C1 segment of cervical spinal cord (tissue), 14 donors: ENCODE results near the gene MYO7A.
A peak's percentile ranks its signal among the peaks of the same experiment; 100 is the strongest.

ENCODE experiments used
- DNase-seq, 14 donors: peaks; one replicate each; lab custom pipeline; 2025; lab: John Stamatoyannopoulos, UW

The MYO7A gene

DNA sequence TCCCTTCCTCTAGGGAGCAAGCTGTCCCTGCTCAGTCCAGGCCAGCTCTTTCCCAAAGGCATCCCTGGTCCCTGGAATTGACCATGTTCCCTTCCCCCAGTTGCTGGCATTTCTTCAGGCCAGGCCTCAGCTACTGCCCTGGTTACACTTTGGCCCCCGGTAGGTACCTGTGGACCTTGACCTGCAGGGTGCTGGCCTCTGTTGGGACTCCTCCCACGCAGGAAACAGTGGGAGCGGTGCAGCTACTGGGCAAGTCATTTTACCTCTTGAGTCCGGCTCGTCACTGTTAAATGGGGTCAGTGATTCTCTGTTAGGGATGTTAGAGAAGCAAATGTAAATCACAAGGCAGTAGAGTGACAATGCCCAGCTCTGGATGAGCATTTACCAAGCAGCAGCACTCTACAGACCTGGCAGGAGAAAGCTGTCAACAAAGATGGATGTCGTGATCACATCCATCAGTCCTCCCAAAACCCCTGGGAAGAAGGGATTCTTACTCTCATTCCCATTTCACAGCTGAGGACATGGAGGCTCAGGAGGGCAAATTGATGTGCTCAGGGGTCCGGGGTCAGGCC, 16.9 kb downstream of the MYO7A start:
- no peak for DNase-seq

DNA sequence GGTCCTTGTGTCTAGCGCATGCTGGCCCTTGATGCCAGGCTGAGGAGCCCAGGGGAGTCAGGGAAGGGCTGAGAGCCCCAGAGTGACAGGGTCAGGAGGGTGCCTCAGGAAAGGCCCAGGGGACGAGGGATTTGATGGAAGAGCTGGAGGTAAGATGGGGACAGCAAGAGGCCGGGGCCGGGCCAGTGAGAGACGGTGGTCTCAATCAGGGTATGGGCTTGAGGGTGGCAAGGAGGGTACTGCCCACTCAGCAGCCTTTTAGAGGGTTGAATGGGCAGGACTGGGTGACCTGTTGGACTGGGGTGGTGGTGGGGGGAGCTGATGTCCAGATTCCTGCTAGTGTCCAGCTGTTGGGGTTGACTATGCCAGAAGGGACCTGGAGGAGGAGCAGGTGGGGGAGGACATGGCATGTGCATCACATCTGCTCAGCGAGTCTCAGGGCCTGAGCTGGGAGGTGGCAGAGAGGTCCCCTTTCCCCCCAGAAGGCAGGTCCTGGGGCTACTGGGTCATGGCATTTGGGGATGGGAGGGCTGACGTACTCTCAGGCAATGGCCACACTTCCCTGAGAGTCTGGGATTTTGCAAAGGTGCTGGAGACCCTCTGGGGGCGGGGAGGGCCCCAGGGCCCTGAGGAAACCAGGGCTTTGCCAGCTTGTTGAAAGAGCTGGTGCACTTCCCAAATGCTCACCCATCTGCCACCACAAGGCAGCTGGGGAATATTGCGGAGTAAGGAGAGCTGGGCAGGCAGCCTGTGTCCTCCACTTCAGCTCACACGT, 18.4 kb downstream of the MYO7A start:
- peak in 1 of 14 donors; percentile 19 for DNase-seq

DNA sequence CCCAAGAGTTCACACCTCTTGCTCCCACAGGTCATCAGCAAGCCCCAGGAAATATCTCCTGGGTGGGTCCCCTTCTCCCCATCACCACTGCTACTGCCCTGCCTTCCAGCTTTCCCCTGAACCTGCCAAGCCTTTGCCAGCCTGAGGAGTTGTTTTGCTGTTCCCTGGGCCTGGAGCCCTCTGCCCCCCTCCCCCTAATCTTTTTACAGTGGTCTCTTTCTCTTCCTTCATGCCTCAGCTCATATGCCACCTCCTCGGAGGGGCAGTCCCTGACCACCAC, 18.9 kb downstream of the MYO7A start:
- no peak for DNase-seq

DNA sequence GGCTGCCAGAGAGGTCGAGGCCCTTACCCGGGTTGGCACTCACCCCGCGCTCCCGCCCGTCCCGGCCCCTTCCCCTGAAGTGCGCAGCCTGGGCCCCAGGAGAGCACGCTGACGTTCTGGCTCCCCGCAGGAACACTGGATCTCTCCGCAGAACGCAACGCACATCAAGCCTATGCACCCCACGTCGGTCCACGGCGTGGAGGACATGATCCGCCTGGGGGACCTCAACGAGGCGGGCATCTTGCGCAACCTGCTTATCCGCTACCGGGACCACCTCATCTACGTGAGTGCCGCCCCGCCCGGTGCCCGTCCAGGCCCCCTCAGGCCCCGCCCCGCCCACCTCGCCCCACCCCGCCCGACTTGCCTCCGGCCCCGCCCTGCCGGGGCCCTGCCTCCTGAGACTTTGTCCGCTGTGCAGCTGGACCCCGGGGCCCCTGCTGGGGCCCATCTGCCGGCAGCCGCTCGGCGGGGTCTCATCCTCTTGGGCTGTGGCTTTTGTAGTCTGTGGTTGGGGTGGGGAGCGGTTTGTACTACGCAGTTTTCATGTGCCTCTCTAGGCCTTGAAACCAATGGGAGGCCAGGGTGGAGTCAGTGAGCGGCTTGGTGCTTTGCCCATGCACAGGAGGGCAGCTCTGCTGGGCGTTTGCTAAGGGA, 19.7 kb downstream of the MYO7A start:
- DNase-seq: no peak

DNA sequence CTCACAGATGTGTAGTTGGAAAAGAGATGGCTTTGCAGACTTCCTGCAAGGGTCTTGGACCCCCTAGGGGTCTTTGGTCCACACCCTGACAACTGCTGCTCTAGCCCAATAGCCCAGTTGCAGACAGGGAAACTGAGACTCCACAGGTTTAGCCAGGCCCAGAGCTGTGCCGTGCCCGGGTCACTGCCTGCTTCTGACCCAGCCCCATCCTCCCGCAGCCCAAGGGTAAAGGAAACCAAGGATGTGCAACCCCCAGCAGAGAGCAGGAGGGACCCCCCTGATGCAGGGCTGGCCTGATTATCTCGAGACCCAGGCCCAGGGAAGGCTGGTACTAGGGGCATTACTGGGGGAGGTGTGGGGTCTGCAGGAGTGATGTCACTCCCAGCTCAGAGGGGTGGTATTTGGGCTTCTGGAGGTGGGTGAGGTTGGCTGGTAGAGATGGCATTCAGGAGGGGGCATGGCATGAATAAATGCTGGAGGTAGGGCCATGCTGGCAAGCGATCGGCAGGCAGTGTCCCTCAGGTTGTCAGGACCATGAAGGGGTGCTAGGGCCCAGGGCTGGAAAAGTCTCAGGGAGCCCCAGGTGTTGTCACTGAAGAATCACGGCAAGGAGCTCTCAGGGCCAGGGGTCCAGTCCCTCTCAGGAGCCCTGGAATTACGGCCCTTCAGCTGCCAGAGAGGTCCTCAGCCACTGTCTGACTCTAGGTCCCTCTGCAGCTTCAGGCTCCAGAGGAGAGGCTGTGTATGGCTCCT, 21.1 kb downstream of the MYO7A start:
- no peak for DNase-seq

DNA sequence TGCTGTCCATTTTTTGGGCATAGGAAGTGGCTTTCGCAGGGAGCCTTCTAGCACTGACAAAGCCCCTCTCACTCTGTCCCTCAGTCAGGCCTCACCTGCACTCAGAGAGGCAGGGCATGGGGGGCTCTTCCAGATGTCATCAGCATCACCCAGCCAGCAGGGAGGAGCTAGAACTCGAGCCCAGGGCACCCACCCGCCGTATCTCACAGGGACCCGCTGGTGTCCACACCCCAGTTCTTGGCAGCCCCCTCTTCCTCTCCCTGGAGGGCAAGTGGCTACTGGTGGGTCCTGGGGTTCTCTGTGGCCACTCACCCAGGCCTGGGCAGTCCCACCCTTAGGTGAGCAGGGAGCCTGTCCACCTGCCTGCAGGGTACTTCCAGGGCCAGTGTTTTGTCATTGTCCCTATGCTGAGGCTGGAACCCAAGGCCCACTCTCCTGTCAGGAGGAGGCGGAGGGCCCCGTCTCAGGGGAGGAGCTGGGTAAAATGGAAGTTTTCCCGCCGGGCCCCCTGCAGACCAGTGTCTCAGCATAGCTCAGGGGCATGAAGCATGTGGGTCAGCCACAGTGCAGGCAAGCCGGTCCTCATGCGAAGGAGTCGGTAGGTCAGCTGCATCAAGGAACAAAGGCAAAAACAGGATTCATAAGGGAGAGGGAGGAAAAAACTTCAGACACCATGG, 21.8 kb downstream of the MYO7A start:
- DNase-seq: no peak

DNA sequence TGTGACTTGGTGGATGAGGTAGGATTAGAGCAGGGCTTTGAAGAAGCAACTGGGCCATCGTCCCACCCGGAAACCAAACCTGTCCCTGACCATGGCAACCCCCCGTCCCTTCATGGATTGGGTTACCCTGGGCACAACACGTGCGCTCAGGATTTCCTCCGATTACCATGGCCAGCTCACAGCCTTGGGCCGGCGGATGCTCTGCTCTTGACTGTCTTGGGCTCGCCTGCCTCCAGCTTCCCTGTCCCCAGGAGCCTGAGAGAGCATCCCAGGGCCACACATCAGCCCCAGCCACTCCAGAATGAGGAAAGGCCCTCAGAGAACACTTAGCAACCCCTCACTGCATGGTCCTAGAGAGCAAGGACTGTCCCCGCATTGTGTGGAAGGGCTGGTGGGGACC, 22.8 kb downstream of the MYO7A start:
- no peak for DNase-seq

DNA sequence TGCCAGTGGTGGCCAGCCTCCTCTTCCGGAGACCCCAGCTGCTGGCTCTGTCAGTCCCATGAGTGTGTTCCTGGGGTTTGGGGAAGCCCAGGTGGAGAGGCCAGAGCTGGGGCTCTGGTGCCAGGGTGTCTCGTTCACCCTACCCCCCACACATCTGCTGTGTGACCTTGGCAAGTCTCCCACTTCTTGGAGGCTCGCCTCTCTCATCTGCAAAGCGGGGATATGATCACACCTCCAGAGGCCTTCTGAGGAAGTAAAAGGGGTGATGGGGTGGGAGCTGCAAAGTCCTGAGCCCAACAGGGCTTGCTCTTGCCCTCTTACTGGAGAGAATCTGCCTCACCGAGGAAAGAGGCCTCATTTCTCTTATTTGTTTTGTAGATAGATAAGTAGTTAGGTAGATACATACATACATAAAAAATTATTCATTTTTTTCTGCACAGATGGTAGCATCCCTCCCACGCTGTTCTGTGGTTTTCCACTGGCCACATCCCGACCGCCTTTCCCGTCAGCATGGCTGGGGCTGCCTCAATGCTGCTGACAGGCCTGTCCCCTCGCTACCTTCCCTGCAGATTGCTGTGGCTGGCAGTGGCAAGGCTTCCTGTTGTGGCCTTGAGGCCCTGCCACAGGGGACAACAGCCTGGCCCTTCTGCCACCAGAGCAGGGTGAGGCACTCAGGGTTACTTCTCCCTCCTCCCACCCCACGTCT, 23.9 kb downstream of the MYO7A start:
- DNase-seq: no peak

DNA sequence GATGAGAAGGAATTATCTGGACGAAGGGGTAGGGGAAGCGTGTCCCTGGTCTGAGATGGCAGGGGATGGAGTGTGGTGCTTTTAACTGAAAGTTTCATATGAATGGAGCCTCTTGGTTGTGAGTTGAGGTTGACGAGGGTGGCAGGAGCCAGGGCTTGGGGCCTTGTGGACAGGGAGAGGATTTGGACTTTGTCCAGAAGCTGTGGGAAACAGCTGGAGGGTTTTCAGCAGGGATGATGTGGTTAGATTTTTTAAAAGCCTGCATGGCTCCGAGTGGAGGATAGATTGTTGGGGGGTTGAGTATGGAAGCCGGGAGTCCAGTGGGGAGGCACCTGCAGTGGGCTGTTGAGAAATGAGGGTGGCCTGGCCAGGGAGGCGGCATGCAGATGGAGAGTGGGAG, 24.8 kb downstream of the MYO7A start:
- DNase-seq: no peak

DNA sequence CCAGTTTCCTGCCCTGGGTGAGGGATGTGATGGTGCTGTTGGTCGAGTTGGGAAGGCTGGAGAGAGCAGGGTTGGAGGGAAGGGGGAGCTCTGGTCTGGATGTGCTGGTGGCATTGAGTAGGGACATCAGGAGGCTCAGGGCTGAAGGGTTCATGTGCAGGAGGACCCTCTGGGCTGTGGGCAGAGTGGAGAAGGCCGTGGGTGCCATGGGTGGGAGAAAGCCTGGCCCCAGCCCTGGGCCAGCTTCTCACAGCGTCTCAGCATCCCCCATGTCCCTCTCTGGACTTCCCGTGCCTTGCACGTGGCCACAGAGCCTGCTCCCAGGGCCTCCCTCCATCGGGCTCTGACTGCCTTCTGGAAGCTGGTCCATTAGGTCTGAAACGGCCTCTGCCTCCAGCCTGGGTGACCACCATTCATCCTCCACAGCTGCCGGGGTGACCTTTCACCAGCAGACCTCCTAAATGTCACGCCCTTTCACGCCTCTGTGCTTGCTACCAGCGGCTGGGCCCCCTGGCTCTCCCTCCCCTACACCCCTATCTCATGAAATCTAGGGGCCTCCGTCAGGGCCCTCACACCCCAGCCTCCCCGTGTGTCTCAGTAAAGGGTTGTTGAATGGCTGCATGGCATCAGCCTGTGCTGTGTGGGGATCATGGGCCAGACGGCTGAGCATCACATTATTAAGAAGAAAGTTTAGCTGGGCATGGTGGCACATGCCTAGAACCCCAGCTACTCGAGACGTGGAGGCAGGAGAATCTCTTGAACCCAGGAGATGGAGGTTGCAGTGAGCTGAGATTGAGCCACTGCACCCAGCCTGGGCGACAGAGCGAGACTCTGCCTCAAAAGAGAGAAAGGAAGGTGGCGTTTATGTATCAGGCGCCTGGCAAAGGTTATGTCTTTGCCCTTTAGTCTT, 25.5 kb downstream of the MYO7A start:
- no peak for DNase-seq

DNA sequence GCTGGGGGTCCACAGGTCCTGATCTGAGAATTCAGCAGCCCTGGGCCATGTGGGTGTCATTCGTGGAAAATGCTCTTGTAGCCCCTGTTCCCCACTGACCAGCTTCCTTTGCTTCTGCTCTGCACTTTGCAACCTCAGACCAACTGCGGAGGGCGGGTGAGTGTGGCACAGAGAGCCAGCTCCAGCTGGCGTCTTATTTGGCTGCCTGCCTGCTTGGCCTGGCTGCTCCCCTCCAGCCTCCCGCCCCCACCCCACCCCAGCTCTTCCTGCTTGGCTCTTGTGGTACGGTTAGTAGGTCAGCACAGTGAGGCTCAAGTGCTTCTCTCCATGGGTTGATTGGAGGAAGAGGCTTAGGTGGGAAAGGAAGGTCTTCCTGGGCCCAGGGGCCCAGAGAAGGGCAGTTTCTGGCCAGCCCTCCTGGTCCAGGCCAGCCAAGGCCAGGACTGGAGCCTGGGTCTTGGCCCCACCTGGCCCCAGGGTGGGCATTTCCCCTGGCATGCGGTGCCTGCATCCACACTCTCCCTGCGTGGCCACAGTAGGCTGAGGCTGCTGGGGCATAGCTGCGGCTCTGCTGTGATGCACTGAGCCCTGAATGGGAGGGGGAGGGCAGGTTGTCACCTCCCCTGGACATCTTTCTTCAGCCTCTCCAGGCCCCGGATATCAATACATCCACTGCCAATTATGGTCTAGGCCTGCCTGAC, 26.5 kb downstream of the MYO7A start:
- peak in 12 of 14 donors; percentile 14 to 93 (median 61) for DNase-seq

DNA sequence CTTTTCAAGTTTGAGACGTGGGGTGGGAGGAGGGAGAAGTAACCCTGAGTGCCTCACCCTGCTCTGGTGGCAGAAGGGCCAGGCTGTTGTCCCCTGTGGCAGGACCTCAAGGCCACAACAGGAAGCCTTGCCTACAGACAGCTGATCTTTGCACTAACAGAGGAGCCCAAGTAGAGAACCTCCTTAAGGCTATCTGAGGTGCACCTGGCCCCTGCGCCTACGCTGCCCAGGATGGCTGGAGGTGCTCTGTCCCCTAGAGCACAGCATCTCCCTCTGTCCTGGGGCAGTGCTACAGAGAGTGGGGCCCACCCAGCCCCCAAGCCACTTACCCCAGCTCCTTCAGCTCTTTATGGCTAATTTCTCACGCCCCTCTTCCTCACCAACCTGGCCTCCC, 27.0 kb downstream of the MYO7A start:
- no peak for DNase-seq

DNA sequence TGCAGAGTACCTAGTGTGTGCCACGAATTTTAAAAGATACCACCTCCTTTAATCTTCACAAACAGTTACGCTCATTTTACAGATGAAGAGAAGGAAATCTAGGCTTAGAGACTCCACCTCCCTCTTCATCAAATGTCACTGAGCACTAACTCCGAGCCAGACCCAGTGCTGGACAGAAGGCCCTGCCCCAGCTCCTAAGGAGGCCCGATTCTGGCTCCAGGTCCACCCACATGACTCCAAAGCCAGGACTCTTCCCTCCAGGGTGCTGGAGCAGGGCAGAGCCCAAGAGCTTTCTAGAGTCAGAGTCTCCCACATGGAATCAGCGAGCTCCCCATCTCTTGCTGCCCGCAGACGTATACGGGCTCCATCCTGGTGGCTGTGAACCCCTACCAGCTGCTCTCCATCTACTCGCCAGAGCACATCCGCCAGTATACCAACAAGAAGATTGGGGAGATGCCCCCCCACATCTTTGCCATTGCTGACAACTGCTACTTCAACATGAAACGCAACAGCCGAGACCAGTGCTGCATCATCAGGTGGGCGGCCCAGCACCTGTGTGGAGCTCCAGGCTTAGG, 27.6 kb downstream of the MYO7A start:
- peak in 1 of 14 donors; percentile 56 for DNase-seq

DNA sequence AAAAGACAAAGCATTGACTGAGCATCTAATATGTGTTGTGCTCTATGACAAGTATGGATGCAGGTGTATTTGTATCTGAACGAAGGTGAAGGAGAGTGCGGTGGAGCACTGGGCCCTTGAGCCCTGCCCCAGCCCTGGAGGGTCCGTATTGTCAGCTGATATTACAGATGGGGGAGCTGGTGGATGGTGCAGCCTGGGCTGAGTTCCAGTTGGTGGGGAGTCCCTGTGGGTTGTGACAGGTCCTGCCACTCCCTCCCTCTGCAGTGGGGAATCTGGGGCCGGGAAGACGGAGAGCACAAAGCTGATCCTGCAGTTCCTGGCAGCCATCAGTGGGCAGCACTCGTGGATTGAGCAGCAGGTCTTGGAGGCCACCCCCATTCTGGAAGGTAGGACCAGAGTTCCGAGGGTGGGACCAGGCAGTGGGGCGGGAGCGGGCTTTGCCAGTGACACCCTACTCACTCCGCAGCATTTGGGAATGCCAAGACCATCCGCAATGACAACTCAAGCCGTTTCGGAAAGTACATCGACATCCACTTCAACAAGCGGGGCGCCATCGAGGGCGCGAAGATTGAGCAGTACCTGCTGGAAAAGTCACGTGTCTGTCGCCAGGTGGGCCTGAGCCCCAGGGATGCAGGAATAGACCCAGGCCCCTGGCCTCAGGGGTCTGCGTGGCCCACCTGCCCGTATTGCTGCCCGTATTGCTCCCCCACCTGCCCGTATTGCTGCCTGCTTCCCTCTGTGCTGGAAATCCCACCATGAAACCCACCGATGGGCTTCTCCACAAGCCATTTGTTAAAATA, 28.6 kb downstream of the MYO7A start:
- DNase-seq: no peak

DNA sequence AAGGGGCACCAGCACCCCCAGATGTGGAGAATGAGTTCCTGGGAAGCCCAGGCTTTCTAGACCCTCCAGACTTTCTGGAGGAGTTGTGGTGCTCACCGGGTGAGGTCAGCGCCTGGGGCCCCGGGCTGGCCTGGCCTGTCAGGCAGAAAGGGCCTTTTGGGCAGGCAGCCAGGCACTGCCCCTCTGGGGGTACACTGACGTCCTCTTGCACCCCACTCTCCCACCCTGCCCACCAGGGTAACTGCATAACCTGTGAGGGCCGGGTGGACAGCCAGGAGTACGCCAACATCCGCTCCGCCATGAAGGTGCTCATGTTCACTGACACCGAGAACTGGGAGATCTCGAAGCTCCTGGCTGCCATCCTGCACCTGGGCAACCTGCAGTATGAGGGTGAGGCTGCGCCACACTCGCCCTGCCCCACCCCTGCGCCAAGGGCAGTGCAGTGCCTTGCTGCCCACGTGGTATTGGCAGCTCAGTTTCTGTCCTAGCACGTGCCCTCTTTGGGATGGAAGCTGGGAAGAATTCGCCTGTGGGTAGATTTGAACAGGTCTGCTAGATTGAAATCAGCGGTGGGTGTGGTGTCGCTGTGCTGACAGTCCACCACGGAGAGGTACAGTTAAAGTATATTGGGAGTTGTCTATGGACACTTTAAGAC, 30.1 kb downstream of the MYO7A start:
- DNase-seq: no peak

DNA sequence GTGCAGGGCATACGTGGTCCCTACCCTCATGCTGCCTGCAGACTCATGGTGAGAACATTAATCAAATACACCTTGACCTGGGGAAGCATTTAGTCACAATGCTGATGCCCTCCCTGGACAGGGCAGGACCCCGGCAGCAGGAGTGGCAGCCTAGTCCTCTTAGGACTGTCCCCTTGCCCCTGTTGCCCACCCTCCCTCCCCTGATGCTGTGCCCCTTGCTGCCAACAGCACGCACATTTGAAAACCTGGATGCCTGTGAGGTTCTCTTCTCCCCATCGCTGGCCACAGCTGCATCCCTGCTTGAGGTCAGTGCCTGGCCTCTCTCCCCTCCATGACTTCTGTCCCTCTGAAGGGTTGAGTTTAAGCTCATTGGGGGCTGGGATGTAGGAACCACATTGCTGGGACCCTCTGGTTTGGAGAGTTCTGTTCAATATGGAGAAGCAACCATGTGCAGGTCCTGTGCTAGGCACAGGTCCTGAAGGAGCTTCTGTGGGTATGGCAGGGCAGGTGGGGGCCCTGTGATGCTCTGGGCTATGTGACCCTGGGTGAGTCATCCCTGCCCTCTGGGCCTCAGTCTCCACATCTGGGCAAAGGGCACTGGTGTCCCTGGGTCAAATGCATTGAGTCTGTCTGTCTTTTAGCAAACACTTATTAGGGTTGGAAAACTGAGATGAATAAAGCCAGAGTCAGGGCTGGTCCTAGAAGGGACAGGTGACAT, 31.3 kb downstream of the MYO7A start:
- no peak for DNase-seq

DNA sequence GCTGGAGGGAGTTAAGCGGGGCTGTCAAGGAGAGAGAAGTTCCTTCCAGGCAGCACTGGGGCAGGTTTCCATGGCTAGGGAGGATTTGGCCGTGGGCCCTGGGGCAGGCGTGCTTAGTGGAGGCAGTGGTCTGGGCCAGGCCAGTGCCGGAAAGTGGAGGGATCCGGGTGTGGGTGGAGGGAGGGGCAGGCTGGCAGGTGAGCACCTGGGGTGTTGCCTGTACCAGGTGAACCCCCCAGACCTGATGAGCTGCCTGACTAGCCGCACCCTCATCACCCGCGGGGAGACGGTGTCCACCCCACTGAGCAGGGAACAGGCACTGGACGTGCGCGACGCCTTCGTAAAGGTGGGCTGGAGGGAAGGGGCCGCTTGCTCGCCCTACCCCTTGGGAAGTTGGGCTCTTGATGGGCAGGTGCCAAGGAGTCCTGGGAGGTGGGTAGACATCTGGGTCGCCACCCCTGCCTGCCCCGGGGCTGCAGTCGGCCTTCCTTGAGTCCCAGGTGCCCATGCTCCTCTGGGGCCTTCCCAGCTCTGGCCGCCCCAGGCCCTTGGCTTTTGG, 32.0 kb downstream of the MYO7A start:
- no peak for DNase-seq
